Hematopoietic multipotent progenitor cell treated with erythropoietin and hydrocortisone succinate and interleukin-3 and kit ligand, for 17 days (in vitro differentiated cells): ENCODE results near the gene STX4.

Experiments used
- DNase-seq: peaks from one replicate; pipeline ENCODE4 v3.0.0-alpha.2; 2015; ENCODE audit warnings: low spot score

Gene STX4

GRCh38 chr16:31064882-31065461 is 31.6 kb downstream of the STX4 start:
- no peak for DNase-seq

GRCh38 chr16:31067342-31067741 is 34.0 kb downstream of the STX4 start:
- no peak for DNase-seq

GRCh38 chr16:31071861-31072260 is 38.5 kb downstream of the STX4 start:
- DNase-seq, result no peak

GRCh38 chr16:31072540-31073141 is 39.3 kb downstream of the STX4 start:
- peak; percentile 52 for DNase-seq

DNA sequence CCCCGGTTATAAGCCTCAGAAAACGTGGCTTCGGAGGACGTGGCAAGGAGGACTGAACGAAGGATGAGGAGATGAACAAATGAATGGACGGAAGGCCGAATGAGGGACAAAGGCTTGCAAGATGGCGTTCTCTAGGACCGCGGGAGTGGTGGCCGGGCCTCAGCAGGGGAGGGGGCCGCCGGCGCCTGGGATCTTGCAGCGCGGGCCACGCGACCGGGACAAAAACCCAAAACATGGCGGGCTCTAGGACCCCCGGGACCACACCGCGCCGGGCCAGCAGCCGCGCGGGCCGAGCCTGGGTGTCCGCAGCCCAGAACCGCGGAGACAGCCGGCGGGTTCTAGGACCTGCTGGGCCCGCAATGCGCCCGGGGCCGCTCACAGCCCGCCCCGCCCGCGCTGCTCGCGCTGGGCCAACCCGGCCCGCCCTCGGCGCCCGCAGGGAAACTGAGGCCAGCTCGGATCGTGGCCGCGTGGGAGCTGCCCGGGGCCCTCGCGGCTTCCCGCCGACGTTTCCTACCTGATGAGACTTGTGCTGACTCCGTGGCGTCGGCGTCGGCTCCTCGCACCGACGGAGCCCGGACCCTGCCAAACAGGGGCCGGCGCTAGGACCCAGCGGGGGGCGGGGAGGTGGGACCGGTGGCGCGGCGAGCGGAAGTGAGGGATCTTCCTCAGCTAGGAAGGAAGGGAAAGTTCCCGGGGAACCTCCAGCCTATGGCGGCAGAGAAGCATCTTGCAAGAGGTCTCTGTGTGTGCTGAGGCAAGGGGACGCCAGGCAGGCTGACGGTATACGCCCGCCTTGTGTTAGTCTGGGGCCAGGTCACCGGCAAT is 40.0 kb downstream of the STX4 start:
- peak; percentile 81 for DNase-seq

- DNase-seq, result peak; percentile 96
These were observed 40.8 kb downstream of the STX4 start, which contains the start of the genes ZNF646 and ZNF668 for GRCh38 chr16:31073970-31074813. Gene ZNF646 (plus strand): TSS chr16:31074422. CDS start chr16:31076325, 1,903 bp downstream. Gene ZNF668 (minus strand): TSS chr16:31074240. CDS start chr16:31064459, 9,781 bp downstream.

DNA sequence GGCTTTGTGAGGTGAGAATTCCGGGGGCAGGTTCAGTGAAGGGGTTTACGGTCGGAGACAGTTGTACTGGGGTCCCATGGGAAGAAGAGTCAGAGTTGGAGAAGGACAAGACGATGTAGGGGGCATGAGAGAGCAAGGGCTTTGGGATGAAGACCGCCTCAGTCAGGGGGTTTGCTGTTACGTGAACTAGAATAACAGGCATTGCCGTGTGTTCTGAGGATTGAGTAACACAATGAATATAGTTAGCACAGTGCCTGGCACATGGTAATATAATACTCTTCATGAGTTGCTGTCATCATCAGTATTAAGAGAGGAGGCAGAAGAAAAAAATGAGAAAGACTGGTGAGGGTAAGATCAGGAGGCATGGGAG is 41.4 kb downstream of the STX4 start:
- peak; percentile 39 for DNase-seq

DNA sequence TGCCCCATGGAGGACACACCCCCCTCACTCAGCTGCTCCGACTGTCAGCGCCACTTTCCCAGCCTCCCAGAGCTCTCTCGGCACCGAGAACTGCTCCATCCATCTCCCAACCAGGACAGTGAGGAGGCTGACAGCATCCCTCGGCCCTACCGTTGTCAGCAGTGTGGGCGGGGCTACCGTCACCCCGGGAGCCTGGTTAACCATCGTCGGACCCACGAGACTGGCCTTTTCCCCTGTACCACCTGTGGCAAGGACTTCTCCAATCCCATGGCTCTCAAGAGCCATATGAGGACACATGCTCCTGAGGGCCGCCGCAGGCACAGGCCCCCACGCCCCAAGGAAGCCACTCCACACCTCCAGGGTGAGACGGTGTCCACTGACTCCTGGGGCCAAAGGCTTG is 43.0 kb downstream of the STX4 start:
- DNase-seq, result no peak

DNA sequence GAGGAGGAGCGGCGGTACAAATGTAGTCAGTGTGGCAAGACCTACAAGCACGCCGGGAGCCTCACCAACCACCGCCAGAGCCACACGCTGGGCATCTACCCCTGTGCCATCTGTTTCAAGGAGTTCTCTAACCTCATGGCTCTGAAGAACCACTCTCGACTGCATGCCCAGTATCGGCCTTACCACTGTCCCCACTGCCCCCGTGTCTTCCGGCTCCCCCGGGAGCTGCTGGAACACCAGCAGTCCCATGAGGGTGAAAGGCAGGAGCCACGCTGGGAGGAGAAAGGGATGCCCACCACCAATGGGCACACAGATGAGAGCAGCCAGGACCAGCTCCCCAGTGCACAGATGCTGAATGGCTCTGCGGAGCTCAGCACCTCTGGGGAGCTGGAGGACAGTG is 43.7 kb downstream of the STX4 start:
- DNase-seq, result no peak

- DNase-seq, result peak; percentile 64
These were observed 44.4 kb downstream of the STX4 start for GRCh38 chr16:31077592-31078396.

GRCh38 chr16:31078597-31079341 is 45.4 kb downstream of the STX4 start:
- DNase-seq, result no peak

GRCh38 chr16:31079342-31079944 is 46.1 kb downstream of the STX4 start:
- DNase-seq, result no peak

- DNase-seq, result no peak
These were observed 46.8 kb downstream of the STX4 start for GRCh38 chr16:31080035-31080629.

GRCh38 chr16:31080756-31081419 is 47.5 kb downstream of the STX4 start:
- no peak for DNase-seq

- DNase-seq, result no peak
These were observed 48.3 kb downstream of the STX4 start for GRCh38 chr16:31081428-31082351.

DNA sequence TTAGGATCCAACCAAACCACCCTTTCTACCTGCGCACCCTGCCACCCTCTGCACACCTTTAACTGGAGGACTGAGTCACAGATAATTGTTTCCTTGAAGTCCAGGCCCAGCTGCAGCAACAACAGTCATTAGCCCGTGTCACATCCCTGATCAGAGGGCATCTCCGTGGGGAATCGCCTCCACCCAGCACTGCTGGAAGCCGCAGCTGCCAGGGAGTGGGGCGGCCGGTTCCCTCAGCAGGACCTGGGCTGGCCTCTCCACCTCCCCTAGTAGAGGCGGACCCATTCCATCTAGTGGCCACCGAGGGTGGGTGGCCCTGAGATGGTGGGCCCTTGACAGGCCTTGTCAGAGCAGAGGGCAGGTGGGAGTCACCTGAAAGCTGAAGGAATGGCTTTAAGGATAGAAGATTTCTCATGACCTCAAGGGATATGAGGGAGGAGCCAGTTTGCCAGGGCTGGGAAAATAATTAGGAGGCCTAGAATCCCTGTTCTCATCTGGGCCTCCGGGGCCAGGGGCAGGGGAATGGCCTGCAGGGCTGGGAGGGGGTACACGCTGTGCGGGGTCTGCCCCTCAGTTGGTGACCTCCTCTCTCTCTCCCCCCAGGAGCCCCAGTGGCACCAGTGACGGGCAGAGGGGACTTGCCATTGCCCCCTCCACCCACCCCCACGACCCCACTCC is 49.1 kb downstream of the STX4 start:
- DNase-seq, result no peak

- no peak for DNase-seq
These were observed 49.7 kb downstream of the STX4 start for GRCh38 chr16:31083081-31083480.

DNA sequence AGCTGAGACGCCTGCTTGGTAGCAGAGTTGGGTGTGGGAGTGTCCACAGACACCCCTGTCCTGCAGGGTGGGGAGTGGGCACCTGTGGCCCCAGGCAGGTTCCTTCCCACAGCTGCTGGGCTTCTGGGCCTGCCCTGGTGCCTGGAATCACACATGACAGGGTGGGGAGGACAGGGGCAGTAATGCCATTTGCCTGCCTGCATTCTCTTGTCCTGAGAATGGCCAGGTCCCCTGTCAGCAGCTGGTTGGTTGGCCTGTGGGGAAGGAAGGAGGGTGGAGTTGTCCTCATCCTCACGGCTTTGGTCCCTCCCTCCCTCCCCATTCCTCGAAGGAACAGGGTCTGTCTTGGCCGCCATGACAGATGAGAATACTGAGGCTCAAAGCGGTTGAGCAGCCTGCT is 50.2 kb downstream of the STX4 start:
- no peak for DNase-seq
